Activated CD4-positive, alpha-beta T cell treated with anti-CD3 and anti-CD28 coated beads, Interleukin-2, amount 10 ng/mL, durations not matched to agents 24 days and 14 days (primary cell): ENCODE data around the gene RGS10. TPM values are rescaled to one million over a fixed set of nuclear protein-coding genes. Genes with fewer than 3 reads are reported as not detected.
A peak's percentile ranks its signal among the peaks of the same experiment; 100 is the strongest.
"Not testable (repeated sequence)": the region's sequence is repeated elsewhere in the genome, so short reads cannot be mapped to it uniquely, and the experiment has no call there.

Experiments used
- DNase-seq: peaks from one replicate; pipeline ENCODE4 v3.0.0; 2022
- H3K27ac Mint-ChIP-seq: one replicate; pipeline ENCODE4 v1.8.0; 2022; ENCODE audit warnings: mild to moderate bottlenecking, mixed read lengths
- H3K27me3 Mint-ChIP-seq: one replicate; pipeline ENCODE4 v1.8.0; 2022; ENCODE audit warnings: mixed read lengths
- H3K36me3 Mint-ChIP-seq: one replicate; pipeline ENCODE4 v1.8.0; 2022; ENCODE audit warnings: low read depth, mild to moderate bottlenecking, mixed read lengths
- H3K4me1 Mint-ChIP-seq: one replicate; pipeline ENCODE4 v1.8.0; 2021; ENCODE audit warnings: mixed read lengths
- H3K4me3 Mint-ChIP-seq: one replicate; pipeline ENCODE4 v1.8.0; 2022; ENCODE audit warnings: mild to moderate bottlenecking, moderate library complexity, mixed read lengths
- H3K9me3 Mint-ChIP-seq: one replicate; pipeline ENCODE4 v1.8.0; 2021; ENCODE audit warnings: mixed read lengths
- intact Hi-C: fragments of 100-400 bp; cut with micrococcal nuclease; formaldehyde crosslinking; loops from one replicate; pipeline ENCODE4 v1.15.1; 2023
- total RNA-seq: library from RNA; stranded (reverse); gene quantifications from 2 replicates; pipeline ENCODE4 v1.2.3, GENCODE V29; 2022

Gene RGS10
- total RNA-seq, 1 donor from 2014 or later: 137 TPM

- H3K36me3 Mint-ChIP-seq: peaks cover 37% of the 10 kb centered on the region
- peaks cover 55% of the 10 kb centered on the region for H3K4me1 Mint-ChIP-seq
- intact Hi-C loops: loop anchor here (10.0 kb wide), 1 partner anchor 191 kb away; the partner anchor contains the start of gene INPP5F
- no peak overlapping the region for H3K4me3 Mint-ChIP-seq
- no peak for DNase-seq
- H3K9me3 Mint-ChIP-seq: no peaks in the 10 kb centered on the region
- H3K27ac Mint-ChIP-seq: no peak overlapping the region
- no peaks in the 10 kb centered on the region for H3K27me3 Mint-ChIP-seq
Observed at GRCh38 chr10:119533473-119533872, 9.0 kb downstream of the RGS10 start.

- not testable (repeated sequence) for H3K27me3 Mint-ChIP-seq, H3K4me3 Mint-ChIP-seq, H3K27ac Mint-ChIP-seq, H3K9me3 Mint-ChIP-seq, DNase-seq
- peaks cover 49% of the 10 kb centered on the region for H3K4me1 Mint-ChIP-seq
- intact Hi-C loops: loop anchor here (10.0 kb wide), 1 partner anchor 192 kb away; the partner anchor contains the start of gene INPP5F
- peaks cover 39% of the 10 kb centered on the region for H3K36me3 Mint-ChIP-seq
Observed at GRCh38 chr10:119532791-119533190, 9.7 kb downstream of the RGS10 start.

GRCh38 chr10:119532251-119532650 lies 10.3 kb downstream of the RGS10 start:
- intact Hi-C loops: loop anchor here (10.0 kb wide), 1 partner anchor 193 kb away; the partner anchor contains the start of gene INPP5F
- DNase-seq, H3K9me3 Mint-ChIP-seq, H3K27ac Mint-ChIP-seq, H3K27me3 Mint-ChIP-seq: not testable (repeated sequence)
- H3K4me1 Mint-ChIP-seq: peaks cover 45% of the 10 kb centered on the region
- H3K36me3 Mint-ChIP-seq: peaks cover 40% of the 10 kb centered on the region
- peak overlapping the region; percentile 28 for H3K4me3 Mint-ChIP-seq

GRCh38 chr10:119531067-119531466 lies 11.5 kb downstream of the RGS10 start:
- H3K36me3 Mint-ChIP-seq: peaks cover 43% of the 10 kb centered on the region
- DNase-seq: no peak
- no peak overlapping the region for H3K4me3 Mint-ChIP-seq
- no peaks in the 10 kb centered on the region for H3K27me3 Mint-ChIP-seq
- H3K27ac Mint-ChIP-seq: no peak overlapping the region
- intact Hi-C loops: loop anchor here (10.0 kb wide), 1 partner anchor 194 kb away; the partner anchor contains the start of gene INPP5F
- no peaks in the 10 kb centered on the region for H3K9me3 Mint-ChIP-seq
- peaks cover 40% of the 10 kb centered on the region for H3K4me1 Mint-ChIP-seq

DNA sequence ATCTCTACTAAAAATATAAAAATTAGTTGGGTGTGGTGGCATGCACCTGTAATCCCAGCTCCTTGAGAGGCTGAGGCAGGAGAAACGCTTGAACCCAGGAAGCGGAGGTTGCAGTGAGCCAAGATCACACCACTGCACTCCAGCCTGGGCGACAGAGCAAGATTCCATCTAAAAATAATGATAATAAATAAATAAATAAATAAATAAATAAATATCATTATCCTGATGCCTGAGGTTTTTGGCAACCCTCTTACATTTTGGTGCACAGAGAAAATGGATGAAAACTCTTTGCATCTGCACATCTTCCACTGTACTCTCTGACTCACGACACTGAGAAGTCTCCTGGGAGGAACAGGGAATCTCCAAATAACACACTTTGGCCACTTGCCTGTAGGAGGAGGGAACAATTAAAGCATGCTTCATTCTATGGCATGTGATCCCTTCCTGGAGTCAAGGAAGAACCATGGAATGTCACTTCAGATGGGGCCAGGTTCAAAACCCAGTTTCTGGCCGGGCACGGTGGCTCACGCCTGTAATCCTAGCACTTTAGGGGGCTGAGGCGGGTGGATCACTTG lies 13.8 kb downstream of the RGS10 start:
- Mint-ChIP-seq H3K4me1 (peaks cover 34% of the 10 kb centered on the region), H3K27ac (peak overlapping the region; percentile 20), H3K36me3 (peaks cover 51% of the 10 kb centered on the region)
- intact Hi-C loops, H3K27me3 Mint-ChIP-seq, H3K9me3 Mint-ChIP-seq, H3K4me3 Mint-ChIP-seq, DNase-seq: not testable (repeated sequence)

GRCh38 chr10:119526621-119527592 lies 15.6 kb downstream of the RGS10 start:
- Mint-ChIP-seq H3K27ac (peak overlapping the region; percentile 17), H3K4me3 (no peak overlapping the region), H3K27me3 (no peaks in the 10 kb centered on the region), H3K9me3 (no peaks in the 10 kb centered on the region), H3K4me1 (peaks cover 27% of the 10 kb centered on the region), H3K36me3 (peaks cover 59% of the 10 kb centered on the region)
- no peak for DNase-seq
- intact Hi-C loops: no loop called here

DNA sequence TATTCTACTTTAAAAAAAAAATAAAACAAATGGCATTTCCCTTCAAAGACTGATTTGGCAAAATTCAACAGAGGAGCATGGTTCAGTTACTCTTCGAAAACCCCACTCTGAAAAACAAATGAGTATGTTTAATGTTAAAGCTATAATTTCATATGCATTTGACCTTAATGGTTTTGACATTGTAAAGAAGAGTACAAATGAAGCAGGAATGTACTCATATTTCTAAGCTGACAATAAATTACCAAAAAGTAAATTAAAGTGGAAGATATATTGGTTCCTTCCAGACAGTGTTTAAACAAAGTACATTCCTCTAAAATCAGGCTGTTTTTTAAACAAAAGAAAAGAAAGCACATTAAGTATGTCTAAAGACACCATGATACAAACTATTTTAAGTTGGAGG lies 16.4 kb downstream of the RGS10 start:
- Mint-ChIP-seq H3K27ac (no peak overlapping the region), H3K36me3 (peaks cover 62% of the 10 kb centered on the region), H3K4me1 (peaks cover 21% of the 10 kb centered on the region), H3K4me3 (no peak overlapping the region), H3K9me3 (no peaks in the 10 kb centered on the region), H3K27me3 (no peaks in the 10 kb centered on the region)
- no peak for DNase-seq
- intact Hi-C loops: no loop called here

DNA sequence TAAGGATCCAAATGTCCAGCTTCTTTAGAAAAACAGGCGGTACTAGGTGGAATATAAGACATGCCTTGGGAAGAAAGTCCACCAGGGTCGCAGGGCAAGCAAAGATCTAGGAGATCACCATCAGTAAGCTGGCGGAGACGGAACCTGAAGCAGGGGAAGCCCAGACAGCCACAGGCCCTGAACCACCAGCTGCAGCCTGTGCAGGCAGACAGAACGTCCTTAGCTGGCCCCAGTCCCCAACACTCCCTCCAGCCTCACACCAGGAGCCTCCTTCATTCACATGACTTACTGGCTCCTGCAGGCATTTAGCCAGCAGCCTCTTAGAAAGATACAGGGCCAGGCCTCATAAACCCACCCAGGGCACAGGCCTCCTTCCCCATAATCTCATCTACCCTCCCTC lies 17.4 kb downstream of the RGS10 start:
- Mint-ChIP-seq H3K27ac (no peak overlapping the region), H3K27me3 (no peaks in the 10 kb centered on the region), H3K9me3 (no peaks in the 10 kb centered on the region), H3K36me3 (peaks cover 69% of the 10 kb centered on the region), H3K4me1 (peaks cover 20% of the 10 kb centered on the region), H3K4me3 (no peak overlapping the region)
- intact Hi-C loops: no loop called here
- DNase-seq: no peak

DNA sequence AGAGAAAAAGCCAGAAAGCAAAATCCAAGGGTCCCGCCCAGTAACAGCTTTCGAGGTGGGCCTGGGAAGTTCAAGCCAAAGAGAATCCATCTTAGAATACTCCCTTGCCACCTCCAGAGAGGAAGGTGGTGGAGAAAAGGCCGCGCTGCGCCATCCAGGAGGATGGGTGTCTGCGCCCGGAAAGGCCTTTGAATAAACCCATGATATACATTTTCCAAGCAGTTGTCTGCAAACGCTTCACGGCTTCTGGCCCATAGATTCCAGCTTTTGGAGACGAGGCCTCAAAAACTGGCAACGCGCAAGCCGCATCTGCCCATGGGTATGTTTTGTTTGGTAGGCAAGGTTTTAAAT lies 17.8 kb downstream of the RGS10 start:
- Mint-ChIP-seq H3K4me1 (peaks cover 25% of the 10 kb centered on the region), H3K36me3 (peaks cover 73% of the 10 kb centered on the region), H3K9me3 (no peaks in the 10 kb centered on the region), H3K4me3 (no peak overlapping the region), H3K27me3 (no peaks in the 10 kb centered on the region), H3K27ac (no peak overlapping the region)
- intact Hi-C loops: no loop called here
- no peak for DNase-seq

- Mint-ChIP-seq H3K4me3 (no peak overlapping the region), H3K4me1 (peaks cover 25% of the 10 kb centered on the region), H3K27ac (peak overlapping the region; percentile 15), H3K9me3 (no peaks in the 10 kb centered on the region), H3K36me3 (peaks cover 74% of the 10 kb centered on the region), H3K27me3 (no peaks in the 10 kb centered on the region)
- intact Hi-C loops: no loop called here
- no peak for DNase-seq
Observed at GRCh38 chr10:119523895-119524719, 18.4 kb downstream of the RGS10 start.

GRCh38 chr10:119522747-119523426 lies 19.6 kb downstream of the RGS10 start:
- peaks cover 82% of the 10 kb centered on the region for H3K36me3 Mint-ChIP-seq
- no peak overlapping the region for H3K27ac Mint-ChIP-seq
- intact Hi-C loops: no loop called here
- H3K4me1 Mint-ChIP-seq: peaks cover 36% of the 10 kb centered on the region
- H3K9me3 Mint-ChIP-seq: no peaks in the 10 kb centered on the region
- DNase-seq: no peak
- no peak overlapping the region for H3K4me3 Mint-ChIP-seq
- no peaks in the 10 kb centered on the region for H3K27me3 Mint-ChIP-seq

GRCh38 chr10:119521443-119522204 lies 20.9 kb downstream of the RGS10 start:
- DNase-seq: no peak
- Mint-ChIP-seq H3K36me3 (peaks cover 77% of the 10 kb centered on the region), H3K4me1 (peaks cover 42% of the 10 kb centered on the region), H3K27me3 (no peaks in the 10 kb centered on the region), H3K9me3 (no peaks in the 10 kb centered on the region), H3K4me3 (no peak overlapping the region), H3K27ac (no peak overlapping the region)
- intact Hi-C loops: no loop called here

- no peak overlapping the region for H3K4me3 Mint-ChIP-seq
- H3K27ac Mint-ChIP-seq: no peak overlapping the region
- no peak for DNase-seq
- peaks cover 50% of the 10 kb centered on the region for H3K4me1 Mint-ChIP-seq
- H3K27me3 Mint-ChIP-seq: no peaks in the 10 kb centered on the region
- intact Hi-C loops: no loop called here
- H3K9me3 Mint-ChIP-seq: no peaks in the 10 kb centered on the region
- H3K36me3 Mint-ChIP-seq: peaks cover 76% of the 10 kb centered on the region
Observed at GRCh38 chr10:119520283-119520682, 22.2 kb downstream of the RGS10 start.
